SU-DHL-6 (cell line): Measurements from ENCODE around the gene AATK.

Experiments
- CTCF ChIP-seq: fragments of 200-600 bp; sonication (generic); IDR thresholded peaks from one replicate; pipeline ENCODE4 v1.5.1; 2017; ENCODE audit warnings: antibody characterized with exemption, mild to moderate bottlenecking, low read length, moderate library complexity; ENCODE audit not compliant: insufficient read depth, poor library complexity, severe bottlenecking
- EZH2phosphoT487 ChIP-seq: fragments of 200-600 bp; sonication (generic), shearing (Covaris generic); conservative IDR thresholded peaks from 2 replicates; pipeline ENCODE4 v1.6.1; 2018; ENCODE audit warnings: mild to moderate bottlenecking, antibody characterized with exemption, low read length, moderate library complexity, mixed read lengths

DNA sequence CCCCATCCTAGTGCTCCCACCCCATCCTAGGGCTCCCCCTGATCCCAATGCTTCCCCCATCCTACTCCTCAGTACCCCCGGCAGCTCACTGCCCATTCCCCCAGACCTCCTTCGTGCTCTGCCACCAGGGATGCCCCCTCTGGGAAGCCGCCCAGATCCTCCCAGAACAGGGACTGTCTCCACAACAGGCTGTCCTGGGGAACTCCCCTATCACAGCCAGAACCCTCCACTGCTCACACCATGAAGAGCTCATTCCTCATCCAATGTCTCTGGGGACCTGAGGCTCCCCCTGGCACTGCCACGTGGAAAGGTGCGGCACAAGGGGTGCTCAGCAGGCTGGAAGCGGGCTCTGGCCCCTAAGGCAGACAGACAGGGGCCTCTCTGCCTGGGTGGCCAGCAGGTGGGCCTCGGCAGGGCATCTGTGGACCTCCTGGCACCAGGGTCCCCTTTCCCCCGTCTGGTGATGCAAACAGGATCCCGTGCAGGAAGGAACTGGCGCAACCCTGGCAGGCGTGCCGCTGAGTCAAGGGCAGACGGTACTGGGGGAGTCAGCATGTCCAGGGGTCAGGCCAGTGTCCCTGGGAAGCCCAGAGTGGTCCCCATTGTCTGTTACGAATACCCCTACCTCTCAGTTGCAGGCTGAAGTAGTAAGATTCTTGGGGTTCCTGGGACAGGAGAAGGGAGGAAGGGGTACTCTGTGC is 15.5 kb downstream of the AATK start:
- TF ChIP-seq CTCF (no peak), EZH2phosphoT487 (no peak)
